ENCODE data around the gene MAP7D1.
"Not testable (repeated sequence)": the region's sequence is repeated elsewhere in the genome, so short reads cannot be mapped to it uniquely, and the experiment has no call there.

MAP7D1 gene

DNA sequence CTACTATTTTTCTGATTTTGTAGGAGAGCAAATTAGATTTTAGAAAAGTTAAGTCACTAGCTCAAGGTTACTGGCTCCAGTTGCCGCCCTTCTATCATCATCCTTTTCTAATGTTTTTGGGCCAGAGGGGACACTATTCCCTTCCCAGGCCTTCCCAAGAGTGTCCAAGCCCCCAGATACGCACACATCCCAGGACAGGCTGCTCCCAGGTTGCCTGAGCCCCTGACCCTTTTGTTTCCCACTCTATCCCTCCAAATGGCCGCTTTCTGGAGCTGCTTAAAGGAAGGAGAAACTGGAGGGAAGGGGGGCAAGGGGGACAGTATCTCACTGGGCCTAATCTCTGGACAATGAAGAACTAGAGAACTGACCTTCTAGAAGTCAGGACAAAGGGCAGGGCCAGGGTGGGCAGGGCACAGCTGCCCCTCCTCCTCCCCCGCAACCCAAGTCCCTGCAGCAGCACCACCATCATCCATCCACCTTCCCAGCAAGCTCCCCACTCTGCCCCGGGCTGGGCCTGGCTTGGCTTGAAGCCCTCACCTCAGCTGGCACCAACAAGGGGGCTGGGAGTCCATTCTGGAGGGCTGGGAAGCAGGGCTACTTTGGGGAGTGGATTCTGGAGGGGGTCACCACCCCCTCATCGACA is 1.1 kb upstream of the MAP7D1 start:
- H3K27ac Mint-ChIP-seq: peak overlapping the region; percentile 96
- H3K4me3 Mint-ChIP-seq: peak overlapping the region; percentile 85
- H3K4me1 Mint-ChIP-seq (ENCODE audit: low read depth): peaks cover 68% of the 10 kb centered on the region
- H3K9me3 Mint-ChIP-seq (ENCODE audit: low read depth): no peaks in the 10 kb centered on the region
- peaks cover 4% of the 10 kb centered on the region for H3K36me3 Mint-ChIP-seq
- H3K27me3 Mint-ChIP-seq: no peaks in the 10 kb centered on the region

DNA sequence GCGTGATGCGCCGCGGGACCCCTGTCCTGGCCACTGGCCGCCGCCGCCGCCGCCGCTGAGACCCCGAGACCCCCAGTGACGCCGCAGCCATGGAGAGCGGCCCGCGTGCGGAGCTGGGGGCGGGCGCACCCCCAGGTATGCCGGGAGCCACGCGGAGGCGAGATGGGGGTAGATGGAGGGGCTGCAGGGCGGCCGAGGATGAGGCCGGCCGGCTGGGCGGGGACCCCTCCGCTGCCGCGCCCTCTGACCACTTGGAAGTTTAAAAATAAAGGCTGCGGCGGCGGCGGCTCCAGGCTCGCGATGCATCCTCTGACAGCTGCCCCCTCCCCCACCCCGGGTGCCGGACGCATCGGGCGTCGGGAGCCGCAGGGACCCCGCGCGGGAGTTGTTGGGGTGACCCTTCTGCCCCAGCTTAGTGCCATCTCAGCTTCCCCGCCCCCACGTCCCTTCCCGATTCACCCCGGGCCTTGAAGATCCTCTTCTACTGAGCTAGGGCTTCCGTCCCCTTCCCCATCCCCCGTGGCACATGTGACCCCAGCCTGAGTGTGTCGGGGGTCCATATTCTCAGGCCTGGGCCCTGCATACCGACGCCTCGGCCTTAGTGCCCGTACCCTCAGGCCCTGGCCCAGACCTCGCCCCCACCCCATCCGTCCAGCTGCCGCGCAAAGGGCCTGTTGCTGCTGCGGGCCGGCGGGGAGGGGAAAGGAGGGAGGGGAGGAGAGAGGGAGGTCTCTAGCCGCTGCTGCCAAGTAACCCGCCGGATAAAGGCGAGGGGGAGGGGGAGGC is 562 bp downstream of the MAP7D1 start:
- Mint-ChIP-seq H3K27me3 (no peaks in the 10 kb centered on the region), H3K4me3 (peak overlapping the region; percentile 93), H3K36me3 (peaks cover 4% of the 10 kb centered on the region), H3K27ac (peak overlapping the region; percentile 84), H3K4me1 (ENCODE audit: low read depth) (peaks cover 65% of the 10 kb centered on the region), H3K9me3 (ENCODE audit: low read depth) (no peaks in the 10 kb centered on the region)

DNA sequence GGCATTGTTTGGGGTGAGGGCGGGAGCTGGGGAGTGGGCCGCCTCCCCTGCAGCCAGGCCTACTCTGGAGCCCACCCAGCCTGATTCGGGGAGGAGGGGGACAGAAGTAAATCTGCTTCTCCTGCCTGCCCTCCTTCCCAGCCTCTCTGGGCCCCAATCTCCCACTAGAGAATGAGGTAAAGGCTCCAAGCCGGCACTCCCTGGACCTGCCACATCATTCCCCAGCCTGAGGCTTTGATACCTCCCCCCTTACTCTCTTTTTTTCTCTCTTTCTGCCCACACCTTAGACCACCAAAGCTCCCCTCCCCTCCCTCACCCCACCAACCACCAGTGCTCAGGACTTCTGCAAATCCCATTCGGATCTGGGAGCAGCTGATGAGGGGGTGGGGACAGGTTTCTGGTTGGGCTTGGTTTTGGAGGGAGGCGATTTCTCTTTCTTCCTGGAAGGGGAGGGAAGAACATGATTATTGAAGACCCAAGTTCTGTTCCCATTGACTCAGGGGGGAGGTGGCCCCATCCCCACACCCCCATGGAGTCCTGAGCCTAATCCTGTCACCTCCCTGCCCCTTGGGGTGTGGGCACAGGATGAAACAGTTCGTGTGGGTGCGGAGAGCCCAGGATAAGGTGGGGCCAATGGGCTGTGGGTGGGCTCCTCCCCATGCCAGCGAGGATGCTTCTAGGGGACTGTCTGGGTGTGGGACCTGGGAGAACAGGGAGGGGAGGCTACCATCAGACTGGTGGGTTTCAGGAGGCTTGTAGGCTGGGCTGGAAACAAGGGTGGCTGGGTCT is 1.3 kb downstream of the MAP7D1 start:
- Mint-ChIP-seq H3K36me3 (peaks cover 4% of the 10 kb centered on the region), H3K4me3 (peak overlapping the region; percentile 93), H3K4me1 (ENCODE audit: low read depth) (peaks cover 66% of the 10 kb centered on the region), H3K27ac (peak overlapping the region; percentile 96), H3K27me3 (no peaks in the 10 kb centered on the region), H3K9me3 (ENCODE audit: low read depth) (no peaks in the 10 kb centered on the region)

DNA sequence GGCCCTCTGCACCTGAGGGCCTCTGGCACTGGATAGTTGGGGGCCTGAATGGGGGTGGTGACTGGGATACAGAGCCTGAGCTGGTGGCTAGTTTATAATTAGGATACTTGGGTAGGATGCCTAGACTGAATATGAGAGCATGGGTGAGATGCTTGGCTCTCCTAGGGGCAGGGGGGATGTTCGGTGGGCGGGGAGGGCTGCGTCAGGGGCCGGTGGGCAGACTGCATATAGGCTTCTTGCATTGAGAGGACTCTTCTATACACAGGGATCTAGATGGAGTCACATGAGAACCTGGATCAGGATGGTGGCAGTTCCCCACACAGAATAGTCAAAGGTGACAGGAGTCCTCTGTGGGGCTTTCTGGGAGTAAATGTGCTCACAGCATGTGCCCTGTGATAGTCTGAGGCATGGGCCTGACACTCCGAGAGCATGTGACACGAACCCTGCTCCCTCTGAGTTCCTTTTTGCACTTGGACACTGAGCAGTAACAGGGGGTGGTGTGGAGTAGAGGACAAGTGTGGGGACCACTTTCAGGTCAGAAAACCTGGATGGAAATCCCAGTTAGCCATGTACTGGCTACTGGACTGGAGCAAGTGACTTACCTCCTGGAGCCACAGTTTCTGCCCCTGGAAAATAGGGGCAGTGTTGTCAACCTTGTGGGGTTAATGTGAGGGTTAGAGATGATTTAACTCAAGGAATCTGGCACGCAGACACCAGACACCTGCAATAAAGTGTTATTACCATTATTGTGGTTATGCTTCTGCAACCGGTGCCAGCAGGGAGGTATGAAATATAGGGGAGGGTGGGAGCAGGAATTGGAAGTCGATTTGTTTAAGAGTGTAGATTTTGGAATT is 2.2 kb downstream of the MAP7D1 start:
- Mint-ChIP-seq H3K4me1 (ENCODE audit: low read depth) (peaks cover 67% of the 10 kb centered on the region), H3K9me3 (ENCODE audit: low read depth) (no peaks in the 10 kb centered on the region), H3K4me3 (peak overlapping the region; percentile 93), H3K27me3 (no peaks in the 10 kb centered on the region), H3K36me3 (peaks cover 4% of the 10 kb centered on the region), H3K27ac (peak overlapping the region; percentile 96)

DNA sequence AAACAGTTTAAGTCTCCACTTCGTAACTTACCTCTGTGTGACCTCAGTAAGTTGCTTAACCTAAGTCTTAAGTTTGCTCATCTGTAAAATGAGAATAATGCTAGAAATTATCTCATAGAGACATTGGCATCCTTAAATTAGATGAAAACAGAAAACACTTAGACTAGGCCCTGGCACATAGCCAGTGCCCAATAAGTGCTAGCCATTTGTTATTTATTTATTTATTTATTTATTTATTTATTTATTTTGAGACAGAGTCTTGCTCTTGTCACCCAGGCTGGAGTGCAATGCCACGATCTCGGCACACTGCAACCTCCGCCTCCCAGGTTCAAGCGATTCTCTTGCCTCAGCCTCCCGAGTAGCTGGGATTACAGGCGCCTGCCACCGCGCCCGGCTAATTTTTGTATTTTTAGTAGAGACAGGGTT is 2.9 kb downstream of the MAP7D1 start:
- Mint-ChIP-seq H3K4me3 (peak overlapping the region; percentile 93), H3K4me1 (ENCODE audit: low read depth) (peaks cover 63% of the 10 kb centered on the region), H3K27ac (peak overlapping the region; percentile 99)
- not testable (repeated sequence) for H3K27me3 Mint-ChIP-seq; H3K9me3 Mint-ChIP-seq (ENCODE audit: low read depth); H3K36me3 Mint-ChIP-seq

DNA sequence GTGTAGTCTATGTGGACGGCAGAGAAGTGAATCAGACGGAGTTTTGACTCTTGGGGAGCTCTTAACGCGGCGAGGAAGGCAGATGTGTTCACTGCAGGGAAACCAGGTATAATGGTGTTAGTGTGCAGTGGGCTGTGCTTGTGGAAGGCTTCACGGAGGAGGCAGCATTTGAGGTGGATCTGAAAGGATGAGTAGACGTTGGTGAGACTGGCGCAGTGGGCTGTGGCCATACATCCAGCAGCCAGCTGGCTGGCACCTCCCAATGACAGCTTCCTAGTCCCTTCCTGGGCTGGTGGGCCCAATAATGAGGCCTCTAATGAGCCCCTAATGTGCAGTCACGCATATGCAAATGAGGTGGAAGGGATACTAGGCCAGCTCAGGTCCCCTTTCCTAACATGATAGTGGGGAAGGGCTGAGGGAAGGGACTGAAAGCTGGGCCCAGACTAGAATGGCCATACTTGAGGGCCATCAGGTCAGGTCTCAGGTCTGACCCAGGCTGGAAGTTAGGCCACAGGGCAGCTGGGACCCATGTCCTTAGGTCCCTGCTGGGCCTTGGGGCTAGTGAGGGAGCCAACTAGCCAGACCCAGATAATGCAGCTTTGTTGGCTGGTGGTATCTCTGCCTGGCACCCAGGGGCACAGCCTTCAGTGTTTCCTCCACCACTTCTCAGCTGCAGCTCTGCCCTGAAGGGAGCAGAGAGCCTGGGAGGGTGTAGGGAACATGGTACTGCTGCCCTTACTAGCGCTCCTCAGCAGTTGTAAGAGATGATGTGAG is 3.8 kb downstream of the MAP7D1 start:
- peaks cover 65% of the 10 kb centered on the region for H3K4me1 Mint-ChIP-seq (ENCODE audit: low read depth)
- no peaks in the 10 kb centered on the region for H3K27me3 Mint-ChIP-seq
- peak overlapping the region; percentile 92 for H3K4me3 Mint-ChIP-seq
- H3K27ac Mint-ChIP-seq: peak overlapping the region; percentile 99
- H3K9me3 Mint-ChIP-seq (ENCODE audit: low read depth): no peaks in the 10 kb centered on the region
- H3K36me3 Mint-ChIP-seq: peaks cover 9% of the 10 kb centered on the region

DNA sequence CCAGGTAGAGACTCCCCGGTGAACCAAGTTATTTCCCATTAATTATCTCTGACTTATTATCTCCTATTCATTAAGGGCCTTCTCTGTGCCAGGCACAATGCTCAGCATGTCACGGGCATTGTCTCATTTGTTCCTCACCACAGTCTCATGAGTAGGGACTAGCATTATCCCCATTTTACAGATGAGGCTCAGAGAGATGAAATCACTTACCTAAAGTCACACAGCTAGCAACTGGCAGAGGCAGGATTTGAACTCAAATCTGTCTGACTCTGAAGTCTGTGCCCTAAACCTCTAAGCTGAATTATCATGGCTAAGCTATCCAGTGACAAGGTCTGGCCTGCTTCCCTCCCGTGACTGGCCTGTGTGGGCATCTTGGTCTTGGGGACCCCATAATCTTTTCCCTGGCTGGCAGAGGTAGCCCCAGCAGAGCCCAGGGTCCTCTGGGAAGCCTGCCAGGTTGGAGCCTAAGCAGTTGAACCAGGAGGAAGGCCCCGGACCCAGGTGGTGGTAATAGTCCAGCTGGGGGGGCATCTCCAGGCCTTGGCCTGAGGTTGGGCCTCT is 4.5 kb downstream of the MAP7D1 start:
- peaks cover 9% of the 10 kb centered on the region for H3K36me3 Mint-ChIP-seq
- no peaks in the 10 kb centered on the region for H3K27me3 Mint-ChIP-seq
- H3K4me1 Mint-ChIP-seq (ENCODE audit: low read depth): peaks cover 64% of the 10 kb centered on the region
- peak overlapping the region; percentile 99 for H3K27ac Mint-ChIP-seq
- H3K4me3 Mint-ChIP-seq: peak overlapping the region; percentile 92
- H3K9me3 Mint-ChIP-seq (ENCODE audit: low read depth): no peaks in the 10 kb centered on the region

DNA sequence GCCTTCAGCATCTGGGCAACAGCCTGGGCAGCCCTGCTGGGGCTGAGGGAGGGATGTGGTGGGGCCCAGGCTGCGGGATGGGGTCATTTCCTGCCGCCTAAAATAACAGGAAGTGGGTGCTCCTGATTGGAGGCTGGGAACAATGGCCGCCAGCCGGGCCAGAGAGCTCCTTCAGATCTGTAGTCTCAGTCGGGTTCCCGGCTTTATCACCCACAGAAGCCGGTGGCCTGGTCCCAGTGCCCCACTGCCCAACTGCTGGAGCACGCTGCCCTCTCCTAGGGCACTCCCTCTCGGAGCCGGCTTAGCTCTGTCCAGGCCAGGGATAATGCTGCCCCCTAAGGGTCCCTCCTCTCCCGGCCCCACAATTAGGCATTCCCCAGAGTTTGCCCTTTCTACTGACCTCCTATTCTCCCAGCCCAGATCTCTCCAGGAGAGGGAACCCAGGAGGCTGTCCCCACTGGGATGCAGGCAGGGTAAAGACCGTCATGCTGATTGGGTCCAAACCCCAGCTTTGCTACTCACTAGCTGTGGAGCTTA is 5.1 kb downstream of the MAP7D1 start:
- peaks cover 9% of the 10 kb centered on the region for H3K36me3 Mint-ChIP-seq

DNA sequence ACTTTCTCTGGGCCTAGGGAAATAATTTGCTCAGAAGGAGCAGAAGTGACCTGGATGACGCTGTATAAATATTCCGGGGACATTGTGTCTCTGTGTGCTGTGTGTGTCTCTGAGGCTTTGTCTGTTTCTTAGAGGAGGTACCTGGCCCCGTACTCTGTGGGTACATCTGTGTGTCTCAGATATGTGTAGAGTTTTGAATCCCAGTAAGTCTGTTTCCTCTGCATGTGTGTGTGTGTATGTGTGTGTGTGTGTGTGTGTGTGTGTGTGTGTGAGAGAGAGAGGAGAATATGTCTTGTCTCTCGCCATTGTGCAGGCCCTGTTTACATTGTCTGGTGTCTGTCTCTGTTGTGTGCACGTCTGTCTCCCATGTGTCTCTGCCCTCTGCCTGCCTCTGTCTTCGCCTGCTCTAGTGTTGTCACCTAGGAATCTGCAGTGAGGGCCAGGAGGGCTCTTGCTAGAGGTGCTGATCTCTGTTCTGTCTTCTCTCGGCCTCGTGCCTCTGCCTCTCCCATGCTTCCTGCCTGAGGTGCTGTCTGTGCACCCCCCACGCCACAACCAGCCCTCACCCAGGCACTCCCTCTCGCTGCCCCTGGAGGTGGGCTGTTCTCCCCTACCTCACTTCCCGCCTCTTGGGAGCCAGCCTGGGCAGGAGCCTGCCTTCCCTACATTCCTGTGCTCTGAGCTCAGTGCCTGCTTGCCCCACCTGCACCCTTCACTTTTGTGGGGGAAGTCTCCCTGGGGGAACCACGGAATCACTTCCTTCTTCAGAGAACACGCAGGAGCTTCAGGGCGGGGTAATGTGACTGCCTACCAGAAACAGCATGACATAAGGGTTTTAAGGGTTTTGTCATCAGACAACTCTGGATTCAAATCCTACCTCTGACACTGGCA is 5.9 kb downstream of the MAP7D1 start:
- Mint-ChIP-seq H3K27ac (peak overlapping the region; percentile 99), H3K4me3 (peak overlapping the region; percentile 92), H3K9me3 (ENCODE audit: low read depth) (no peaks in the 10 kb centered on the region), H3K4me1 (ENCODE audit: low read depth) (peaks cover 74% of the 10 kb centered on the region), H3K36me3 (peaks cover 9% of the 10 kb centered on the region), H3K27me3 (no peaks in the 10 kb centered on the region)

More for the DNA sequence above, 5.1 kb downstream of the MAP7D1 start:
- Mint-ChIP-seq H3K27me3 (no peaks in the 10 kb centered on the region), H3K9me3 (ENCODE audit: low read depth) (no peaks in the 10 kb centered on the region), H3K4me1 (ENCODE audit: low read depth) (peaks cover 65% of the 10 kb centered on the region), H3K4me3 (peak overlapping the region; percentile 92), H3K27ac (peak overlapping the region; percentile 99)

DNA sequence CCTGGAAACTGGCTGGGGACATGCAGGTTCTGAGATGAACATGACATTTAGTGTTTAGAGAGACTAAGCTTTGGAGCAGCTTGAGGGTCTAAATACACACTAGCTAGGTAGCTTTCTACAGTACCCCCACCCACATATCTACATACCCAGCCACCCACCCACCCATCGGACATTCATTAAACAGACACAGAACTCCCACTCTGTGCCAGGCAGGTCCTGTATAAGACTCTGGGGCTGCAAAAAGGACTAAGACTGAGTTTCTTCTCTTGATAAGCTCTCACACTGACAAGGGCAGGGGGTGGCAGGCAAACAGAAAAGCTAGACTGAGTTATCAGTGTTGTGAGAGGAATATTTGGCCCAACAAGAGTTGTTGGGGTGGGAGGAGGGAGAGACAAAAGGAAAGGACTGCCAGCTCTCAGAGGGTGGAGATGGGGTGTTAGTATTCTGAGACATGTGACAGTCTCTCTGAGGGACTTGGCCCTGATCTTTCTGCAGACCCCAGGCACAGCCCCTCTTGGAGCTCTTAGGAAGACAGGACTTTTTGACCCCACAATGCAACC is 6.8 kb downstream of the MAP7D1 start:
- peaks cover 9% of the 10 kb centered on the region for H3K36me3 Mint-ChIP-seq
- no peaks in the 10 kb centered on the region for H3K9me3 Mint-ChIP-seq (ENCODE audit: low read depth)
- no peaks in the 10 kb centered on the region for H3K27me3 Mint-ChIP-seq
- peak overlapping the region; percentile 99 for H3K27ac Mint-ChIP-seq
- H3K4me3 Mint-ChIP-seq: peak overlapping the region; percentile 92
- peaks cover 77% of the 10 kb centered on the region for H3K4me1 Mint-ChIP-seq (ENCODE audit: low read depth)

DNA sequence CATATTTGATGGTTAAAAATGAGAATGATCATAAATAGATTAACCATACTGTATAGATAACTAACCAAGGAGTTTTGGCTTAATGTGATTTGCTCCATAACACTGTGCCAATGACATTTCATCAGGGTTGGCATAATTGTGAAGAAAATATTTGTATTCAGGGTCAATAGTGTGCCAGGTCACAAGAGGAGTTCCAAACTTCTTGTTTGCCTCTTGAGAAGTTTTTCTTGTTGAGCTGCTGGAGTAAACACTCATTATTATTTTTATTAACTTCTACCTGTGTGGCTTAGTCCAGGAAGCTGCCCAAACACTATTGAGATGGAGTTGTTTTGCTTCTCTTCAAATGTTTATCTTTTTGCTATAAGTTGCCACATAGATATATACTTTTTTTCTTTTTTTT is 7.5 kb downstream of the MAP7D1 start:
- H3K4me3 Mint-ChIP-seq: peak overlapping the region; percentile 92
- H3K27me3 Mint-ChIP-seq: no peaks in the 10 kb centered on the region
- H3K27ac Mint-ChIP-seq: peak overlapping the region; percentile 99

DNA sequence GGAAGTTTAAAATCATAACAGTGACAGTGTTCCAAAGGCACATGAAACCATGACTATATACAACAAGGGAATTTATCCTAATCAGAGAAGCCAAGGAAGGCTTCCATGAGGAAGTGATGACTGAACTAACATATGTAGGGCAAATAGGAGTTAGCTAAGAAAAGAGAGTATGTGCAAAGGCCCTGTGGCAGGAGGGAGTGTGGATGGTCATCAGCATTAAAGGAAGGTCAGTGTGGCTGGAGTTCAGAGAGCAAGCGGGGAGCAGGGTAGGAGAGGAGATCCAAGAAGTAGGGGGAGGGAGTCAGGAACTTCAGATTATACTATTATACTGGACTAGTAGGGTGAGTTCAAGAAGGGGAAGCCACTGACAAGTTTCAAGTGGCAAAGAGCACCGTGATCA is 8.4 kb downstream of the MAP7D1 start:
- H3K4me3 Mint-ChIP-seq: peak overlapping the region; percentile 25
- peaks cover 7% of the 10 kb centered on the region for H3K36me3 Mint-ChIP-seq
- H3K4me1 Mint-ChIP-seq (ENCODE audit: low read depth): peaks cover 71% of the 10 kb centered on the region
- H3K27me3 Mint-ChIP-seq: no peaks in the 10 kb centered on the region
- no peaks in the 10 kb centered on the region for H3K9me3 Mint-ChIP-seq (ENCODE audit: low read depth)
- peak overlapping the region; percentile 72 for H3K27ac Mint-ChIP-seq

More for the DNA sequence above, 7.5 kb downstream of the MAP7D1 start:
- H3K4me1 Mint-ChIP-seq (ENCODE audit: low read depth): peaks cover 73% of the 10 kb centered on the region
- H3K36me3 Mint-ChIP-seq: peaks cover 9% of the 10 kb centered on the region
- H3K9me3 Mint-ChIP-seq (ENCODE audit: low read depth): no peaks in the 10 kb centered on the region
